HG02759 (cell line): Measurements from ENCODE around the gene FOXE1.

ENCODE experiments used
- ATAC-seq: cut with Tn5 transposase; IDR thresholded peaks from one replicate; pipeline ENCODE4 v1.9.1; 2021; ENCODE audit warnings: mild to moderate bottlenecking, moderate library complexity; ENCODE audit not compliant: unreplicated experiment

The FOXE1 gene

DNA sequence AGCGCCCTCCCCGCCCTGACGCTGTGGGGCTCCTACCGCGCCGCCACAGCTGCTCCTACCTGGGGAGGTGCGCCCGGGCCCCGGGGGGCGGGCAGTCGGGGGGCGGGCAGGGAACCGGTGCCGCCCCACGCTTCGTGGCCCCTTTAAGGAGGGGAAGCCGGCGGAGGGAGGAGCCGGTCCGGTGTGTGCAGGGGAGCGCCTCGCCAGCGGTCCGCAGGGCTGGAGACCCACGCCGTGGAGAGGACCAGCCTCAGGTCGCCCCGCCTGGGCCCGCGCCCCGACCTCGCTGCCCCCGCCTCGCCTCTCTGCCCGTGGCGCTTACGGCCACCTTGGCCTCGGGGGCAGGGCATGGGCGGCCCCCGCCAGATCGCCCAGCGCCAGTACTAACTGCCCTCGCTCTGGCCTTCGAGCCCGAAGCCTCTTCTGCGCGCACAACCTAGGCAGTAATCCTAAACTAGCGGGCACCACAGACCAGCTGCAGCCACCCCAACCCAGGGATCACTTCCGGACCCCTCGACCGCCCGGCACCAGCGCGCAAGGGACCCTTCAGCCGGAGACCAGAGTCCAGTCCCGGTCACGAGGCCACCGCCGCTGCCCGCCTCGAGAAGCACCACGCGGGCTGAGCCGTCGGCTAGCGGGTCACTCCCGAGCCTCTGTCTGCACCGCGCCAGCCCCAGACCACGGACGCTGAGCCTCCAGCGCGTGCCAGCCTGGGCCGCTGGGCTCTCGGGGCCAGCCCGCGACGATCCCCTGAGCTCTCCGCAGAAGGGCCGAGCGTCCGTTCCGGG lies at the start of gene FOXE1:
FOXE1 (plus strand) TSS at position 171 of the 788 bp plus-strand sequence. CDS start 689 bp downstream, outside the sequence.
- ATAC-seq: no peak

DNA sequence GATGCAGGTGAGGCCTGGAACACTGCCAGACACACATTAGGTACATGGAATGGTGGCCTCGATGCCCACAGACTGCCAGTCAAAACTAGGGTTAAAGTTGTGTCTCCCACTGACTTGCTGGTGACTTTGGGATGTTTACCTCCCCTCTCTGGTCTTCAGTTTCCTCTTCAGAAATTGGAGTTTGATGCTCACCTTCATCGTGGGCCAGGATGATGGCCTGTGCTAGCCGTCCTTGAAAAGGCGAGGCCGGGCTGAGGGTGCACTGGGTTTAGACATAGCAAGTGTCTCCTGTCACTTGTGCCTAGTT lies 49.0 kb upstream of the FOXE1 start:
- no peak for ATAC-seq

DNA sequence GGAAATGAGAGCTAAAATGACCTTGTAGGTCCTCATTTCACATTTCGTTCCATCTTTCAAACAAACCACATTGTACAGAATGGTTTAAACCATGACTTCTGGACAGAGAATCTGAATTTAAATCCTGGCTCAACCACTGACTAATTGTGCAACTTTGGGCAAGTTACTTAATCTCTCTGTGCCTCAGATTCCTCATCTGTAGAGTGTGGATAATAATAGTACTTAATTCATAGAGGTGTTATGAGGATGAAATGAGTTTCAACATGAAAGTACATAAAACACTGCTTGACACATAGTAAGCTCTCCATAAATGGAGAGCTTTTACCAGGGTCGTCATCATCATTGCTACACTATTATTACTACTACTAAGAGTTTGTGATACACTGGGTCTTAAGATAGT lies 46.3 kb upstream of the FOXE1 start:
- ATAC-seq: no peak

DNA sequence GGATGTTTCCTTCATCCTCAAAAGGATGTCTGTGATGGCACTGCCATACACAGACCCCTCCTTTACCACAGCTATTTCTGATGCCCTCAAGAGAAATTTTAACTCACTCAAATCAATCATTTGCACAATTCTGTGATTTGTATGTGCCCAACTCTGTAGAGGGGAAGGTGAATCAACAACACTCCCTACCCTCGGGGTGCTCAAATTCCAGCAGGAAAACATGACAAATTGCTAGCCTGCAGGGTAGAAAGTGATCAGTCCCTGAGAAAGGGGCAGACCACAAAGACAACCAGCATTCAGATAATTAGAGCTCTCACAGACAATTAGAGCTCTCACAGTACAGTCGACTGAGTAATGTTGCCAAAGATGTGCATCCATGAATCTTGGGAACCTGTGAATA lies 45.3 kb upstream of the FOXE1 start:
- no peak for ATAC-seq

DNA sequence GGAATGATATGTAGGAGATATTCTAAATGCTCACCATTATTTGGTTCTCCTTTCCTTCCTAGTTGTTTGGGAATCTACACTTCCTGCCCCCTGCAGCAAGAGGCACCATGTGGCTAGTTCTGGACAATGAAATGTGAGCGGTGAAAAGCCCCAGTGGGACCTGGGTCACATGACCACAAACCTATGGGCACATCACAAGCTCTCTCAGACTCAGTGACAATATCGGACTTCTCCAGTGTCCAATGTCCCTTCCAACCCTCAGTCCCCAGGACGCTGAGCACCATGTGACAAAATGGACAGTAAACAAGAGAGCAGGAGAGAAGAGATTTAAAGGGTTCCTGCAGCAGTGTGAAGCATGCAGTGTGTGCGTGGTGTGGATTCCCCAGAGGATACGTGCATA lies 44.6 kb upstream of the FOXE1 start:
- no peak for ATAC-seq

DNA sequence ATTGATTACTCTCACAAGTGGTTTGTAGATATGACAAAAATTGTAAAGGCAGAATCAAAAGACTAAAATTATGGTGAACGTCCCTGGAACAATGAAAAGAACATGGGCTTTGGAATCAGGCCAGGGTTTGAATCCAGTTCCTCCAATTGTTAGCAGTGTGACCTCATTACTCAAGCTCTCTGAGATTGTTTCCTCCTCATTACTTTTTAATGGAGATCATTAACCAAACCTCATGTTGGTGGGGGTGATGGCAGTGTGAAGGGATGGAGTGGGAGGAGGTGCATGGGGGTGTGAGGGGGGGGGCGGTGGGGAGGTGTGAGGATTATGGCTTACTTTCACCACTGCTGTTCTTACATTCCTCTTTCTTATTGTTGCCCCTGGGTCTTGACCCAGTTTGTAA lies 44.1 kb upstream of the FOXE1 start:
- no peak for ATAC-seq

DNA sequence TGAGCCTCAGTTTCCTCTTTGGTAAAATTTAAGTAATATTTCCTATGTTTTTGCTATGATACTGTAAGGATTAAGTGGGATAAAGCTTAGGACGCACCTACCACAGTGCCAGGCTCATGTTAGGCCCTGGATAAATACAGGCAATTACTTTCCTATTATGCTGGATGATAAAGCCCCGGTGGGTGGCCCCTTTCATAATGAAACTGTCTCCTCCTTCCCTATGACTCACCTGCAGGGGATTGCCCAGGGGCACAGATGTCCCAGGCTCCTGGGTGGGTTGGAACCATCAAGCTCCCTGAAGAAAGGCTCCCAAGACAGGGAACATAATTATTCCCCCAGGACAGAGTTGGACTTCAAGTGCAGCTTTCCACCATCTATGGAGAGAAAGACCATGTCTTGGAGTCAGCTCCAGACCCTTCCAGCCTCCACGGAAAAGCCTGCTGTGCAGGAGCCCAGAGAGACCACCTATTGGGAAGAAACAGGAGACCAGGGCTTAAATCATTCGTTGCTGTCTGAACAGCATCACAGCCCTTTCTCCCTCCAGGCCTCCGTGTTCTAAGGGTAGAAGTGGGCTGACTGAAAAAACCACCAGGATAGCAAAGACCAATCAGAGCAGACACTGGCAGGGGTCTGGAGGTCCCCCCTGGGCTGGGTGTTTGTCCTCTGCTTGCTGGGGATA lies 43.2 kb upstream of the FOXE1 start:
- no peak for ATAC-seq

DNA sequence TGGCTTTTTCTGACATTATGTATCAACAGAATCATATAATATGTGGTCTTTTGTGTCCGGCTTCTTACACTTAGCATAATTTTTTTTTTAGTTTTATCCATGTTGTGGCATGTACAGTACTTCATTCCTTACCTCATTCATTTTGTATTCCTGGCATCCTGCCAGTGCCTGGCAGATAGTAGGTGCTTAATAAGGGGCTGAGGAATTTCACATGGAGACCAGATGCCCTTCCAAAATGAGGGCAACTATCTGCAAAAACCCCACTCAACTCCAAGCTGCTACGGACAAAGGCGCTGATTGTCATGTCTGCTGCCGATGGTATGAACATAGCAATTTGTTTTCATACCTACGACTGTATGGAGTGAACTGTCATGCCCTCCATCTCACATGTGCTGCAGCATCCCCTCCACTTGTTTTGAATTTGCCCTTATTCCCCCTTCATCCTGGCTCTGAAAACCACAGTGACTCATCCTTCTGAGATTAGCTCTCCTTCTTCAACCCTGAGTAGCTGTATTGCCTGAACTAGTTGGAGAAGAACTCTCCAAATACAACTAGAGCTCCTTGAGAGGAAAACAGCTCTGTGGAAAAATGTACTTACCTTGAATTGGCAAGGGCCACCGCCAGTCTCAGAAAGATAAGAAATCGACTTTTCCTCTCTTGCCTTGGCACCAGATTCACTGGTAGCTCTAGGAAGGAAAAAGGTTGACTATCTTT lies 41.3 kb upstream of the FOXE1 start:
- no peak for ATAC-seq

DNA sequence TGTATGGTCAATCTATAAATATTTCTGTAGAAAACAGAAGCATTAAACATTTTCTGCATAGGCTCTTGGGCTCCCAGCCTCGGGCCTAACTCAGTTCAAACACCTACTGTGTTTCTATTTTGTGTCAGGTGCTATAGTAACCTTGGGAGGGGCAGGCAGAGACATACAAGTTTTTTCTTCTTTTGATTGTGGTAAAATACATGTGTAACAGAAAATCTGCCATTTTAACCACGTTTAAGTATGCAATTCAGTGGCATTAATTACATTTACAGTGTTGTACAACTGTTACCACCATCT lies 40.8 kb upstream of the FOXE1 start:
- ATAC-seq: no peak

DNA sequence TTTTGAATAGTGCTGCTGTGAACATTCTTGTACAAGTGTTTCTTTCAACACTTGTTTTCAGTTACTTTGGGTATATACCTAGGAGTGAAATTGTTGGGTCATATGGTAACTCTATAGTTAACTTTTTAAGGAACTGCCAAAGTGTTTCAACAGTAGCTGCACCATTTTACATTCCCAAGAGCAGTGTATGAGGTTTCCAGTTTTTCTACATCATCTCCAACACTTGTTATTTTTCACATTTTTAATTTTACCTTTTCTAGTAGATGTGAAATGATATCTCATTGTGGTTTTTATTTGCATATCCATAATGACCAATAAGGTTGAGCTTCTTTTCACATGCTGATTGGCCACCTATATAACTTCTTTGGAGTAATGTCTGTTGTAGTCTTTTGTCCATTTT lies 40.0 kb upstream of the FOXE1 start:
- no peak for ATAC-seq

DNA sequence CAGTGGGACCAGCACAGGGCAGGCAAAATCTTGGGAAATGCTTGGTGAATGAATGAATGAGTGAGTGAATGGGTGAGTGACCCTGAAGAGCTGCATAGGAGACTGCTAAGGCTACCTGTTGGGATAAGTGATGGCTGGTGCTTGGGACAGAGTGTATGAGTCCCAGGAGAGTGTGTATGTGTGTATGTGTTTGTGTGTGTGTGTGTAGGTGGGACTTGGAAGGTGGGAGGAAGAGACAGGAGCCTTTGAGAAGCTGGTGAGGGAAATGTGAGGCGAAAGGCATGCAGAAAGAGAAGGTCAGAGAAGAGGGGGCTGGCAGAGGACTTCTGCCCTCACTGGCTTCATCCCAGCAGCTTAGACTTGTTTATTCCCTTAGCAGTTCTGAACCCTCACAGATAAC lies 33.3 kb upstream of the FOXE1 start:
- no peak for ATAC-seq

DNA sequence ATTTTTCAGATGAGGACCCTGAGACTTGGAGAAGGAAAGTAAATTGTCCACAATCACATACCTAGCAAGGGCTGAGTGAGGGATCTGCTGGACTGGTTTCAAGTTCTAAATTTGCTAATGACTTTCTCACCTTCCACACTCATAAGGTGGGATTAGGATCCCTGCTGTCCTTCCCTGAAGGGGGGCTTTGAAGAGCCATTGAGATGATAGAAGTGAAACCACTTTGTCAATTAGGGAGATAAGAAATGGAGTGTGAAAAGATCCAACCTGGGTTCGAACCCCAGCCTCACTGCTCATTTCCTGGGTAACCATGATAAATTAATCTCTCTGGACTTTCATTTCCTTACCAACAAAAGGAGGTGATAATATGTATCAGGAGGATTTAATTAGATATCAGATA lies 32.7 kb upstream of the FOXE1 start:
- ATAC-seq: no peak

DNA sequence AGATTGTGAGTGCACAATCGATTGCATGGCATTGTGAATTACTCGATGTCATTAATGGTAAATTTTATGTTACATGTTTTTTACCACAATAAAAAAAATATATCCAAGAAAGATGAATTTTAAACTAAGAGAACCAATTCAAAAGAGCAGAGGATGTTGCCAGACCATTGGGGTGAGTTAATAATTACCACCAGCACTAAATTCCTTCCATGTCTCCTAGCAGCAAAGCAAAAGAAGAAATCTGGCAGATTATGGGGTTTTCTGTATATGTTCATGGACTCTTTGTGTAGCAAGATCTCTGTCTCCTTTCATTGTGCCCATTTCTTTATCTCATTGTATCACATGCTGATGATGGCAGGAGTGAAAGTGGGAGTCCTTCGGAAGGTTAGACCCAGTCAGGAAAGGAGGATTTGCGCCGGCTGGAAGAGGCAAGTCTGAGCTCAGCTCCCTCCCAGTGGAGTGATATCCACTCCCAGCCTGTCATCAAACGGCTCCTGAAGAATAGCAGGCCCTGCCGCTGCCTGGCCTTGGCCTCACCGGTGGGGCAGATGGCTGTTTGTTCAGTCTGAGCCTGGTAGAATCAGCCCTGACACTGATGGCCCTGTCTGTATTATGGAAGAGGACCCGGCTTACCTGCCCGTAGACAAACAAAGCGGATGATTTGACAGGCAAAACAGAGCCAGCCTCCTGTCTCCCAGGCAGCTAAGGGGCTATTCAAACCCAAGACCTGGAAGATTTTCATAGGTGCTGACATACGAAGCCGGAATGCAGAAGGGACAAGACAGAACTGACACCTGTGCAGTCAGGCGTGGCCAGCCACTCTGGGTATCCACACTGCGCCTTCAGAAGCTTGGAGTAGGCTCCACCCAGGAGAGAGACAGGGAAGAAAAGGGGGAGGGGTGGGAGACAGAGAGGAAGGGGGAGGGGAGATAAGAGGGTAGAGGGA lies 21.9 kb upstream of the FOXE1 start:
- ATAC-seq: no peak

DNA sequence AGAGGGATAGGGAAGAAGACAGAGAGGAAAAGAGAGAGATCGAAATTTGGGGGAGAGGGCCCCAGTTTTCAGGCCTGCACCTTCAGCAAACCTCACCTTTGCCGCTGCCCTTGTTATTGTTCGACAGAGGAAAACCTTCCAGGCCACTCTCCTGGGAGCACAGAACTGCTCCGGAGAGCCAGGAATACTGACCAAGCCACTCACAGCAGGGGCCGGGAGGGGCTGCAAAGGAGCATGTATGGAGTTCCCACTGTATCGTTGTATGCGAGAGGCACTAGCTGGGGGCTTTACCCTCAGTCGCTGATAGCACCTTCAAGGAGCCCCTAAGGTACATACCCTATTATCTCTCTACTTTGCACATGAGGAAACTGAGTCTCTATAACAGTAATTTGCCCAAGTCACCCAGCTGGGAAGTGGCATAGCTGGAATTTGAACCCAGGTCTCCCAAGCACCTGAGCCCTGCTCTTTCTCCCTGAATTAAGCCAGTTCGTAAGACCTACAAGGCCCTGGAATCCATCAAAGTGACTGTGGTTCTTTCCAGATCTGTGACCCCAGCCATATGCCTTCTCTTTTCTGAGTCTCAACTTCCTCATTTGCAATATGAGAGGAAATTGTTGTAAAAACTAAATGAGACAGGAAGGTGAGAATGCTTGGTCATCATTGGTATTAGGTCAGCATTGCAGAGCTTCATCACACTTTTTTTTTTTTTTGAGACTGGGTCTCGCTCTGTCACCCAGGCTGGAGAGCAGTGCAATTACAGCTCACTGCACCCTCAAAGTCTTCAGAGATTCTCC lies 21.0 kb upstream of the FOXE1 start:
- no peak for ATAC-seq

DNA sequence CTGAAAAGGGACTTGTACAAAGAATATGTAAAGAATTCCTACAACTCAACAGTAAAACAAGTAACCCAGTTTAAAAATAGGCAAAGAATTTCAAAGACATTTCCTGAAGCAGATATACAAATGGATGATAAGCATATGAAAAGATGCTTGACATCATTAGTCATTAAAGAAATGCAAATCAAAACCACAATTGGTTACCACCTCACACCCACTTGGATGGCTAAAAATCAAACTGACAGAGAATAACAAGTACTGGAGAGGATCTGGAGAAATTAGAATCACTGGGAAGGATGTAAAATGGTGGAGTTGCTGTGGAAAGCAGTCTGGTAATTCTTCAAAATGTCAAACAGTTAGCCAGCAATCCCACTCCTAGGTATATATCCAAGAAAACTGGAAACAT lies 12.5 kb upstream of the FOXE1 start:
- no peak for ATAC-seq

DNA sequence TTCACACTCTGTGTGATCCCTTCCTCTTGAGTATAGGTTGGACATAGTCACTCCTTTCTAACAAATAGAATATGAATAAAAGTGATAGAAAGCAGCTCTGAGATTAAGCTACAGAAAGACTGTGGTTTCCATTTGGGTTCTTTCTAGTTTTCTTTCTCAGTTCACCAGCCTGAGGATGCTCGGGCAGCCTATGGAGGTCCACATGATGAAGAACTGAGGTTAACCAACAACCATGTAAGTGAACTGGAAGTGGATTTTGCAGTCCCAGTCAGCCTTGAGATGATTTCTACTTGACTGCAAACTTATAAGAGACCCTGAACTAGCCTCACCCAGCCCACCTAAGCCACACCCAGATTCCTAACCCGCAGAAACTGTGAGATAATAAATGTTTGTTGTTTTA lies 10.1 kb upstream of the FOXE1 start:
- no peak for ATAC-seq

DNA sequence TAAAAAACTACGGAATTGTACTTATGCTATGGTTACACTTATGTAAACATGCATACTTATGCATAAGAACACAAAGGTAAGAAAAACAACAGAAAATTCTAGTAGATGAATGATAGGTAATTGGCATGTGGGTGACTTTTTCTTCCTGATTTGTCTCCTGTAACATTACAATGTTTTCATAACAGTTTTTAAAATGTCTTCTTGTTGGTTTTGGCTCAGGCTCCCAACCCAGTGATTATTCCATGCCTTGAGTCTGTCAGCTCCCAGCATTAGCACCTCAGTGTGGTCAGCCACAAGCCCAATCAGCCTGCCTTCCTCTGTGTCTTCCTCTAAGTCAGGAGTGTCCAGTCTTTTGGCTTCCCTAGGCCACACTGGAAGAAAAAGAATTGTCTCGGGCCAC lies 7.9 kb upstream of the FOXE1 start:
- ATAC-seq: no peak

DNA sequence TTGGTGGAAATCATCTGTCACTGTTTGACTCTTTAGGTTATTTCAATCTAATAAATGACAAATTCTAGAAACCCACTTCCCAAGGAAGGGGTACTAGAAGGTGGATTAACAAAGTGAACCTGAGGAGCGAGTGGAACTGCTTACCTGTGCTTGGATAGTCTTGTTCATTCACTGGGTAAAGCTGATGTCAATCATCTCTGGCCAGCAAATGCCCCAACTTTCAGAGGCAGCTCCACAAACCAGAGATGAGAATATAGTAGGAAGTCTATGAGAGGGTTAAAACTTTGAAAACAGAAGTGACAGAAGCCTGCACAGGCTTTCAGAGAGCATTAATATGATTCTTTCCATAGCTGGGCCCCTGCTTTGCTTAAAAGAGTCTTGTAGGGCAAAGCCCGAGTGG lies 7.3 kb upstream of the FOXE1 start:
- ATAC-seq: no peak

DNA sequence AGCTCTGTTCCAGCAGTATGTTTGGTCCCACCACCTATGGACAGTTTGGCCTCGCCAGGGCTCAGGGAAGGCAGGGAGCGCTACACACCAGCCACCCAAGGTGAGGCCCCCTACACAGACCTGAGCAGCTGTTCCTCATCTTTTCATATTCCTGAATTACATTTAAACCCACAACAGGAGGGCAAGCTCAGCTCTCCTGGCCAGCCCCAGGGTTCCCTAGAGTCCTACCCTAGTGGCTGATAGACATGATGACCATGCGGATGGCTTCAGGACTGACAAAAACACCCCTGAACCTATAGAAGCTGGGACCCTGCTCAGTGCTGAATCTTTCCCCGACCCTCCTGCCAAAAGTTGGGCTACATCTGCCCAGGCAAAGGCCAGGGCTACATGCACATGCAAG lies 6.7 kb upstream of the FOXE1 start:
- no peak for ATAC-seq

DNA sequence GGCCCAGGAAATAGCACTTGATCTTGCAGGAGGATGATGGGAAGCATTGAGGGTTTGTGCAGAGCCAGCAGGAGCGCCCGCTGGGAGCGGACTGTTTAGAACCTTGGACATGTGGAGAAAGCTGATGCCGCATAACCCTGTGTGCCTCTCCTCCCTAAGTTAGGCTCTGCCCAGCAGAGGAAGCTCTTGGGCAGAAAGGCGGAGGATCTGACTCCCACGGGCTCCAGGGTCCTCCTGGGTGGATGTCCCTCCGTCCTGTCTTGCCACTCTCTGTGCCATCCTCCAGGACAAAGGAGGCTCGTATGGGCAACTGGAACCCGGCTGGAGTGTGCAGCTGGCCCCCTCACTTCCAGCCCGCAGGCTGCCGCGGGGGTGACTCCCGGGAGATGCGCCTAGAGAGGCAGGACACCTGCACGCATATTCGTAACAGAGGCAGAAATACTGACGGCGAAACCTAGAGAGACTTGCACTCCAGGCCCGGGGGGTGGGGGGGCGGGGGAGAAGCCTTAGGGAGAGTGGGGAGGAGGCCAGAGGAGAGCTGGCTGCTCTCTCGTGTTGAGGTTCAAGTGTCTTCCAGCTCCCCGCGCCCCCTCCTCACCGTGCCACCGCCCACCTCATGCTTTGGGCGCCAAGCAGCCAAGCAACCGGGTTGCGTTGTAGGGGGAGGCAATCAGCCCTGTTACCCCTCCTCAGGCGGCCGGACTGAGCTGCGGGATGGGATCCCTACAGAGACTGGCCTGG lies 5.4 kb upstream of the FOXE1 start:
- no peak for ATAC-seq
